Adrenal gland (tissue), 12 donors: Measurements from ENCODE around the gene CLEC2A. TPM values are rescaled to one million over a fixed set of nuclear protein-coding genes. Genes with fewer than 3 reads are reported as not detected.

Experiments
- DNase-seq, 7 donors: peaks; one replicate each; pipeline ENCODE4 v3.0.0-alpha.2; 2019 to 2020
- H3K27ac ChIP-seq, 5 donors: fragments of 200-600 bp; sonication (generic) in 4 of 5; 1 replicate in 3 of 5; 2 replicates in 2 of 5; pipeline versions ENCODE4 v1.5.1 to v1.8.0; 2016 to 2020; ENCODE audit warnings: mild to moderate bottlenecking in 1 of 5
- H3K27me3 ChIP-seq: fragments of 200-600 bp; 2 replicates; pipeline ENCODE4 v1.8.0; 2021
- H3K36me3 ChIP-seq, 2 donors: fragments of 200-600 bp; replicated peaks in 1 of 2; 1 replicate in 1 of 2; 2 replicates in 1 of 2; pipeline versions ENCODE4 v1.5.1 to v1.8.0; 2018 to 2022
- H3K4me1 ChIP-seq, 2 donors: fragments of 200-600 bp; replicated peaks in 1 of 2; 1 replicate in 1 of 2; 2 replicates in 1 of 2; pipeline versions ENCODE4 v1.5.1 to v1.8.0; 2018 to 2021
- H3K4me3 ChIP-seq, 4 donors: fragments of 200-600 bp; sonication (generic) in 3 of 4; one replicate each; pipeline ENCODE4 v1.5.1; 2016 to 2018
- H3K9me3 ChIP-seq, 3 donors: fragments of 200-600 bp; sonication (generic) in 1 of 3; replicated peaks in 1 of 3; 1 replicate in 2 of 3; 2 replicates in 1 of 3; pipeline versions ENCODE4 v1.5.1 to v1.8.0; 2016 to 2021
- CTCF ChIP-seq, 6 experiments: fragments of 450-650 bp in 4 of 6; fragments of 200-600 bp in 2 of 6; sonication (generic) in 1 of 6; IDR thresholded peaks; 1 replicate in 5 of 6; 2 replicates in 1 of 6; pipeline versions ENCODE4 v1.5.1 to v1.8.0; 2016 to 2021; ENCODE audit warnings: antibody characterized with exemption in 6 of 6, mild to moderate bottlenecking in 2 of 6, moderate library complexity in 1 of 6
- POLR2A ChIP-seq, 2 donors: fragments of 450-650 bp; IDR thresholded peaks; one replicate each; pipeline ENCODE4 v1.6.1; 2017; ENCODE audit warnings: antibody characterized with exemption in 2 of 2, mild to moderate bottlenecking in 2 of 2, moderate library complexity in 1 of 2
- WGBS, 4 donors: extraction: QIAGEN DNeasy Blood & Tissue Kit in 2 of 4; methylation state at CpG; one replicate each; pipeline versions ENCODE4 v1.1.5 to v1.1.7; 2013 to 2017; 5-methylcytosine and 5-hydroxymethylcytosine counted together
- intact Hi-C, 2 donors: fragments of 100-400 bp; cut with DNase I; formaldehyde crosslinking; loops; one replicate each; pipeline versions ENCODE4 v1.14.1 to v1.15.0; 2022 to 2023
- polyA plus RNA-seq, 3 donors: library from polyadenylated mRNA; stranded (reverse); fragments of 200-250 nt in 2 of 3; fragments of 350-450 nt in 1 of 3; fragmentation: Illumina TruSeq in 1 of 3; extraction: RNeasy Lipid Tissue Mini Kit (QIAGEN cat#74804) in 1 of 3; gene quantifications; one replicate each; pipeline ENCODE4 v1.2.3, GENCODE V29; 2013 to 2014
- total RNA-seq, 9 donors: library from RNA; depleted of rRNA in 4 of 9; stranded (reverse); fragments of >200 nt in 4 of 9; fragments of 120-200 nt in 1 of 9; fragmentation: NEBNext Ultra II Directional in 1 of 9; extraction: Animal tissue kit (Norgen Biotek cat#: 25700) in 1 of 9; gene quantifications; one replicate each; pipeline versions ENCODE4 v1.1.0 to v1.2.4, GENCODE V29; 2013 to 2023
- donor health status: healthy with polysubstance abuse.
- donor health status: Bipolar disorder and iron deficiency.
- donor health status: DM: yes; HTN: yes; CAD: no.
- donor health status: DM: no; HTN: no; CAD: no.
- donor health status: DM: no; HTN: no; CAD: no.
- donor health status: DM: yes; HTN: yes; CAD: no.

Gene CLEC2A
- total and polyA plus RNA-seq, 12 donors, result not detected

- Histone ChIP-seq H3K4me1 (no peaks in the 10 kb centered on the region), H3K27ac (no peak overlapping the region), H3K4me3 (no peak overlapping the region), H3K36me3 (no peaks in the 10 kb centered on the region), H3K27me3 (no peaks in the 10 kb centered on the region), H3K9me3 (no peaks in the 10 kb centered on the region)
- TF ChIP-seq CTCF (IDR thresholded peaks at IDR 0.05) (no peak), POLR2A (IDR thresholded peaks at IDR 0.05) (no peak)
- intact Hi-C loops, result no loop called here
- DNase-seq, result no peak
- 84 to 87% (median 86%) methylated on average over 2 of the region's 2 CpGs for WGBS, 4 donors
These were observed 2.9 kb upstream of the CLEC2A start for GRCh38 chr12:9935026-9935425.

GRCh38 chr12:9933958-9934357 is 1.8 kb upstream of the CLEC2A start:
- H3K4me3 ChIP-seq, result no peak overlapping the region
- no peaks in the 10 kb centered on the region for H3K4me1 ChIP-seq
- DNase-seq, result no peak
- no peaks in the 10 kb centered on the region for H3K36me3 ChIP-seq
- no peaks in the 10 kb centered on the region for H3K27me3 ChIP-seq
- no peak overlapping the region for H3K27ac ChIP-seq
- TF ChIP-seq CTCF (IDR thresholded peaks at IDR 0.05), result no peak
- no peak for TF ChIP-seq POLR2A (IDR thresholded peaks at IDR 0.05)
- intact Hi-C loops, result no loop called here
- WGBS, 4 donors, result 75 to 89% (median 78%) methylated on average over 2 of the region's 2 CpGs
- H3K9me3 ChIP-seq, result no peaks in the 10 kb centered on the region

GRCh38 chr12:9931245-9931644 is 925 bp downstream of the CLEC2A start:
- TF ChIP-seq POLR2A (IDR thresholded peaks at IDR 0.05) (no peak), CTCF (IDR thresholded peaks at IDR 0.05) (no peak)

GRCh38 chr12:9928607-9929006 is 3.6 kb downstream of the CLEC2A start:
- H3K36me3 ChIP-seq, result no peaks in the 10 kb centered on the region
- TF ChIP-seq CTCF (IDR thresholded peaks at IDR 0.05), result no peak
- no peak for TF ChIP-seq POLR2A (IDR thresholded peaks at IDR 0.05)
- WGBS, 4 donors, result 71 to 84% (median 80%) methylated on average over 3 of the region's 3 CpGs
- no peaks in the 10 kb centered on the region for H3K27me3 ChIP-seq
- H3K27ac ChIP-seq, result no peak overlapping the region
- peaks cover 0 to 5% of the 10 kb centered on the region in 2 donors for H3K4me1 ChIP-seq
- H3K9me3 ChIP-seq, result no peaks in the 10 kb centered on the region
- H3K4me3 ChIP-seq, result no peak overlapping the region
- no peak for DNase-seq
- intact Hi-C loops, result loop anchor here (5.0 to 10.0 kb wide), 4 partner anchors 111 to 181 kb away; no protein-coding TSS in a partner anchor

More at GRCh38 chr12:9931245-9931644, 925 bp downstream of the CLEC2A start:
- Histone ChIP-seq H3K27me3 (no peaks in the 10 kb centered on the region), H3K4me1 (no peaks in the 10 kb centered on the region), H3K9me3 (no peaks in the 10 kb centered on the region), H3K4me3 (no peak overlapping the region), H3K27ac (no peak overlapping the region), H3K36me3 (no peaks in the 10 kb centered on the region)
- intact Hi-C loops, result no loop called here
- no peak for DNase-seq
- 53 to 74% (median 65%) methylated on average over 3 of the region's 3 CpGs for WGBS, 4 donors
